Brain microvascular endothelial cell (primary cell): Measurements from ENCODE around the gene DAB2IP.

Source experiments
- DNase-seq: peaks from one replicate; pipeline ENCODE4 v3.0.0-alpha.2; 2020
- H3K27ac ChIP-seq: fragments of 250-450 bp; sonication (Bioruptor Pico); 2 replicates; pipeline ENCODE4 v1.5.1; 2020; ENCODE audit warnings: mild to moderate bottlenecking, moderate library complexity
- H3K27me3 ChIP-seq: fragments of 250-450 bp; sonication (Bioruptor Pico); replicated peaks from 2 replicates; pipeline ENCODE4 v1.5.1; 2020; ENCODE audit warnings: mild to moderate bottlenecking
- H3K36me3 ChIP-seq: fragments of 250-450 bp; sonication (Bioruptor Pico); replicated peaks from 2 replicates; pipeline ENCODE4 v1.5.1; 2020; ENCODE audit warnings: mild to moderate bottlenecking
- H3K4me3 ChIP-seq: 2 replicates; pipeline ENCODE4 v1.5.1; 2011; ENCODE audit warnings: low read depth, mild to moderate bottlenecking, control low read depth, low read length, moderate library complexity
- CTCF ChIP-seq: IDR thresholded peaks from 2 replicates; pipeline ENCODE4 v1.5.1; 2011; ENCODE audit warnings: low read depth, mild to moderate bottlenecking, moderate library complexity, low read length, control low read depth, inconsistent platforms; ENCODE audit errors: missing control alignments
- in situ Hi-C: cut with HindIII; loops from 2 replicates; pipeline ENCODE4 v1.10.0; 2017; ENCODE audit warnings: low sequenced_read_pairs, low pct_ligation_motif_present

The DAB2IP gene

GRCh38 chr9:121797081-121797480, 145.6 kb downstream of the DAB2IP start:
- DNase-seq: no peak
- no peak overlapping the region for H3K27ac ChIP-seq
- no peak for TF ChIP-seq CTCF
- no peaks in the 10 kb centered on the region for H3K36me3 ChIP-seq
- in situ Hi-C loops: no loop called here
- H3K27me3 ChIP-seq: no peaks in the 10 kb centered on the region
- no peak overlapping the region for H3K4me3 ChIP-seq

DNA sequence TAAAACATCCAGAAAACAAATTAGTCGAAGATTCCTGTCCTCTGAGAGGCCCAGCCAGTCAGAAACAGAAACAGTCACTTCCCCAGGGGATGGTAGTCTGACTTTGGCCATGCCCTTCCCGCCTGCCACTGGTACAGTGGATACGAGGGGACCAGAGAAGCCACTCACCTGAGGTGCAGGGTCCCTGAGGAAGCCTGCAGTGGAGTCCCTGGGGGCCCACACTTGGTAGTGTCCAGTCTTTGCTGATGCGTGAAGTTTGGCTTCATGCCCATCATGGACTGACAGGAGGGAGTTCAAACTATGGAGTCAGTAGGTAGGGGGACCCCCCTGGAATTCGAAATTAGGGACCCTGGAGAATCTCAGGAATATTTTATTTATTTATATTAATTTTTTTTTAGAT, 147.5 kb downstream of the DAB2IP start:
- no peak for DNase-seq
- H3K27me3 ChIP-seq: no peaks in the 10 kb centered on the region
- H3K4me3 ChIP-seq: no peak overlapping the region
- no peak overlapping the region for H3K27ac ChIP-seq
- in situ Hi-C loops: no loop called here
- H3K36me3 ChIP-seq: no peaks in the 10 kb centered on the region
- TF ChIP-seq CTCF: no peak

GRCh38 chr9:121800376-121800775, 148.9 kb downstream of the DAB2IP start:
- Histone ChIP-seq H3K27ac (no peak overlapping the region), H3K27me3 (no peaks in the 10 kb centered on the region), H3K36me3 (no peaks in the 10 kb centered on the region), H3K4me3 (no peak overlapping the region)
- no peak for DNase-seq
- in situ Hi-C loops: no loop called here
- TF ChIP-seq CTCF: no peak

DNA sequence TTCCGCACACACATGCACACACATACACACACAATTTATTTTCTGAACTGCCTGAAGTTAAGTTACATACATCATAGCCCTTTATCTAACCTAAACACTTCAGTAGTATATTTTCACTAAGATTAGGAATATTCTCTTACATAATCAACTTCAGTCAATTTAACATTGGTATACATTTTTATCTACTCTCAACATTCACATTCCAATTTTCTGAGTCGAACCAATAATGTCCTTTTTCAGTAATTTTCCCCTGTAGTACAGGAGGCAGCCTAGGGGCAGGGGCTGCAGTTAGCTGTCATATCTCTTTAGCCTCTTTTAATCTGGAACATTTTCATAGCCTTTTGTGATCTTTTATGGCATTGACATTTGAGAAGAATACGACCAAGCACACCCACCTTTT, 150.1 kb downstream of the DAB2IP start:
- no peak for TF ChIP-seq CTCF
- no peaks in the 10 kb centered on the region for H3K36me3 ChIP-seq
- no peaks in the 10 kb centered on the region for H3K27me3 ChIP-seq
- H3K4me3 ChIP-seq: no peak overlapping the region
- no peak for DNase-seq
- no peak overlapping the region for H3K27ac ChIP-seq
- in situ Hi-C loops: no loop called here

GRCh38 chr9:121802753-121803152, 151.3 kb downstream of the DAB2IP start:
- Histone ChIP-seq H3K4me3 (no peak overlapping the region), H3K27me3 (no peaks in the 10 kb centered on the region), H3K36me3 (no peaks in the 10 kb centered on the region), H3K27ac (no peak overlapping the region)
- DNase-seq: no peak
- in situ Hi-C loops: no loop called here
- no peak for TF ChIP-seq CTCF

- no peaks in the 10 kb centered on the region for H3K36me3 ChIP-seq
- no peak overlapping the region for H3K27ac ChIP-seq
- in situ Hi-C loops: no loop called here
- no peak for DNase-seq
- H3K27me3 ChIP-seq: no peaks in the 10 kb centered on the region
- TF ChIP-seq CTCF: no peak
- no peak overlapping the region for H3K4me3 ChIP-seq
These were observed 155.8 kb downstream of the DAB2IP start for GRCh38 chr9:121807069-121807822.
